LNCAP (cell line): ENCODE data around the gene ACSF2.

Experiments used
- TF ChIP-seq, protein P1 (sequence below): fragments of 450-650 bp; IDR thresholded peaks from 2 replicates; pipeline ENCODE4 v1.5.1; 2017; ENCODE audit warnings: mild to moderate bottlenecking

ACSF2 gene, protein sequence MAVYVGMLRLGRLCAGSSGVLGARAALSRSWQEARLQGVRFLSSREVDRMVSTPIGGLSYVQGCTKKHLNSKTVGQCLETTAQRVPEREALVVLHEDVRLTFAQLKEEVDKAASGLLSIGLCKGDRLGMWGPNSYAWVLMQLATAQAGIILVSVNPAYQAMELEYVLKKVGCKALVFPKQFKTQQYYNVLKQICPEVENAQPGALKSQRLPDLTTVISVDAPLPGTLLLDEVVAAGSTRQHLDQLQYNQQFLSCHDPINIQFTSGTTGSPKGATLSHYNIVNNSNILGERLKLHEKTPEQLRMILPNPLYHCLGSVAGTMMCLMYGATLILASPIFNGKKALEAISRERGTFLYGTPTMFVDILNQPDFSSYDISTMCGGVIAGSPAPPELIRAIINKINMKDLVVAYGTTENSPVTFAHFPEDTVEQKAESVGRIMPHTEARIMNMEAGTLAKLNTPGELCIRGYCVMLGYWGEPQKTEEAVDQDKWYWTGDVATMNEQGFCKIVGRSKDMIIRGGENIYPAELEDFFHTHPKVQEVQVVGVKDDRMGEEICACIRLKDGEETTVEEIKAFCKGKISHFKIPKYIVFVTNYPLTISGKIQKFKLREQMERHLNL

DNA sequence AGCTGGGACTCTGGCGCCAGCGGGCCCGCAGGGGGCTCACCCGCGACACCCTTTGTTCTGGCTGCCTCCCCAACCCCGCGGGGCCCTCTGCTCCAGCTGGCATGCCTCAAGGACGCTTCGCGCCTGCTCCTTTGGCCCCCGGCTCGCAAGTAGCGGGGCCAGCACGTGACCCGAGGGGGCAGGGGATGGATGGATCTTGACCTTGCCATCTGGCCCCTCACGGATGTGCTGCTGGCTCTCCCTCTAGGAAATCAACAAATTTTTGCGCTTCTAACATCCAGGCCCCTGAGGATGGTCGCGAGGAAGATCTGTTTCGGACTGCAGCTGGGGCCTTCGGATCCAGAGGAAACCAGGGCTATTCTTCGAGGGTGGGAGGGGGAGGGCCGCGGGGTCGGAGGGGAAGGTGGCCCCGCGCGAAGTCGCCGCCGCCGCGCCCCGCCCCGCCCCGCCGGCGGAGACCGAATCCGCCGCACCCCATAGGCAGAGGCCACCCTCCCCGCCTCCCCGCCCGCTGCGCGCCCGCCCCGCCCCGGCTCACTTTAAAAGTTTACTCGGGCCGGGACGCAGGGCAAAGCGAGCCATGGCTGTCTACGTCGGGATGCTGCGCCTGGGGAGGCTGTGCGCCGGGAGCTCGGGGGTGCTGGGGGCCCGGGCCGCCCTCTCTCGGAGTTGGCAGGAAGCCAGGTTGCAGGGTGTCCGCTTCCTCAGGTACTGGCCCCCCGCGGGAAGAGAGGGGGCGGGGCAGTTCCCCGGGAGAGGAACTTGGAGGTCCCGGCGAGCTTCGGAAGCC, at the start of gene ACSF2:
TSS of gene ACSF2 (plus strand) at position 537 of the 790 bp plus-strand sequence. CDS start at position 581, 44 bp downstream.
- TF ChIP-seq, protein P1, sequence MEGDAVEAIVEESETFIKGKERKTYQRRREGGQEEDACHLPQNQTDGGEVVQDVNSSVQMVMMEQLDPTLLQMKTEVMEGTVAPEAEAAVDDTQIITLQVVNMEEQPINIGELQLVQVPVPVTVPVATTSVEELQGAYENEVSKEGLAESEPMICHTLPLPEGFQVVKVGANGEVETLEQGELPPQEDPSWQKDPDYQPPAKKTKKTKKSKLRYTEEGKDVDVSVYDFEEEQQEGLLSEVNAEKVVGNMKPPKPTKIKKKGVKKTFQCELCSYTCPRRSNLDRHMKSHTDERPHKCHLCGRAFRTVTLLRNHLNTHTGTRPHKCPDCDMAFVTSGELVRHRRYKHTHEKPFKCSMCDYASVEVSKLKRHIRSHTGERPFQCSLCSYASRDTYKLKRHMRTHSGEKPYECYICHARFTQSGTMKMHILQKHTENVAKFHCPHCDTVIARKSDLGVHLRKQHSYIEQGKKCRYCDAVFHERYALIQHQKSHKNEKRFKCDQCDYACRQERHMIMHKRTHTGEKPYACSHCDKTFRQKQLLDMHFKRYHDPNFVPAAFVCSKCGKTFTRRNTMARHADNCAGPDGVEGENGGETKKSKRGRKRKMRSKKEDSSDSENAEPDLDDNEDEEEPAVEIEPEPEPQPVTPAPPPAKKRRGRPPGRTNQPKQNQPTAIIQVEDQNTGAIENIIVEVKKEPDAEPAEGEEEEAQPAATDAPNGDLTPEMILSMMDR = no peak

DNA sequence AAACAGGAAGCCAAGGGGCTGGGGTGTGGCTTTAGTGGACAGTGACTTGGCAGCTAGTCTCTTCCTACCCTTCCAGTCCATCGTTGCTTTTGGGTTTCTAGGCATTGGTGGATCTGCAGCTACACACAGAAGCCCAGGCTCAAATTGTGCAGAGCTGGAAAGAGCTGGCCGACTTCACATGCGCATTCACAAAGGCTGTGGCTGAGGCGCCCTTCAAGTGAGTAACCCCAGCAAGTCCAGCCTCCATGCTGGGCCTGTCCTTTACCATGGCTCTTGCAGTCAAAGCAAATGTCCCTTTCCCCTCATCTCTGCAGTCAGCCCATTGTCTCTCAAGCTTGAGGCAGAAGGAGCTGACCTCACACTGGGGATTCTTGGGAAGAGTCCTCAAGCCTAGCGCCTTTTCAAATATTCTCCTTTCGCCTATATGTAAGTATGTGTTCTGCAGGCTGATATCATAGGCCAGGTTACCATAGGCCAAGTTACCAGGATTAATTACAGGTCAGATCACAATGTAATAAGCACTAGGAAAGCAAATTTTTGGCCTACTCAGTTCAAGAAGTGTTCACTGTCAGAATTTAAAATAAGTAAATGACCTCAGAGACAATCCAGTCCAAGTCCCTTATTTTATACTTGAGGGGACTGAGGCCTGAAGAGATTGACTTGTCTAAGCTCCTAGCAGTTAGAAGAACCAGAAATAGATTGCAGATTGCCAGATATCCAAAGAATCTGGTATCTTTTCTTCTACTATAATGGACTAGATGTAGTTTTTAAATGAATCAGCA, 46.5 kb upstream of the ACSF2 start:
- TF ChIP-seq, protein P1 = no peak

DNA sequence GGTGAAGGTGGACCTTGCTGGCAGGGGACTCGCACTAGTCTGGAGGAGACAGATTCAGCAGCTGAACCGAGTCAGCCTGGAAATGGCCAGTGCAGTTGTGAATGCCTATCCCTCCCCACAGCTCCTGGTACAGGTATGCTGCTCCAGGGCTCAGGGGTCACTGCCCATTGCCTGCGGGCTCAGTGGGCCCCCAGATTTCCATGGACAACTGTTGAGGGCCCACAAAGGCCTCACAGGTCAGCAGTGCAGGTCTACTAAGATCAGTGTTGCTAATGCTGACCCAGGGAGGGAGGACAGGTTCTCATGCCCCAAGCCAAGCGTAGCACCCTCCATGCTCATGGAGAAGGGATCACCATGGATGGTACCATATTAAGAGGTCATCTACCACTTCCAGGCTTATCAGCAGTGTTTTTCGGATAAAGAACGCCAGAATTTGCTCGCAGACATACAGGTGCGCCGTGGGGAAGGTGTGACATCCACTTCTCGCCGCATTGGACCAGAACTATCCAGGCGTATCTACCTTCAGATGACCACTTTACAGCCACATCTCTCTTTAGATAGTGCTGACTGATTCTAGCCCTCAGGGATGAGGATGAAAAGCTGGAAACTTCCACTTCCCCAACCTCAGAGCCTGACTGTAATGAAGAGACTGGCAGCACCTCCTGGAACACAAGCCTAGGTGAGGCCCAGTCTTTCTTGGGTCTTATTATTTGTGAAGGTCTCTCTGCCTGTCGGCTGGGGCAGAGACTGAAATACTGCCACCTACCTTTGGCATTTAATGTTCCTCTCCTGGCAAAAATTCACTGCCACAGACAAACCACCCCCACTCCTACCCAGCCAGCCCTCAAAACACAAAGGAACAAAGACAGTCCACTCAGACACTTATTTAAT, 45.4 kb upstream of the ACSF2 start:
- TF ChIP-seq, protein P1 = peak; percentile 18; the same call in 1 of the 2 replicates

DNA sequence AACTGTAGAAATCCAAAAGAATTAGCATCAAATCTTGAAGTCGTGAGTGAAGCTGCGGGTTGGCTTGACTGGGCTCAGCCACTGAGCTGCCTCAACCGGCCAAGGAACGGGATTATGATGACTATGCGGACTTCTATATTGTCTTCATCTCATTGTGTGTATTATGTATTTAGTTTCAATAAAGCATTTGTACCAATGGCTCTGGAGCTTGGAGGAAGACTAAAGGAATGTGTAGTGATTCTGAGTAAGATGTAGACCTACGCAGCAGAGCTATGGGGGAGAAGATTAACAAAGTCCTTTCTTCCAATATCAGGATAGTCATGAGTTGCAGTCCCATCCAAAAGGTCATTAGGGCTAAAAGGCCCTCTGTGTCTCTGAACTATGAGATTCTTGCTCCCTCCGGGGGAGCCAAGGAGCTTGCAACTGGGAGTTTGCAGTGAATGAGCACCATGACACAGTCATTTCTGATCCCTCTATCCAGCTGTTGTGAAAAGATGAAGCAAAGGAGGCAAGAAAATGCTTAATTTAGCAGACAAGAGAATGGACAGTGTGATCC, 44.7 kb upstream of the ACSF2 start:
- TF ChIP-seq, protein P1 = no peak

DNA sequence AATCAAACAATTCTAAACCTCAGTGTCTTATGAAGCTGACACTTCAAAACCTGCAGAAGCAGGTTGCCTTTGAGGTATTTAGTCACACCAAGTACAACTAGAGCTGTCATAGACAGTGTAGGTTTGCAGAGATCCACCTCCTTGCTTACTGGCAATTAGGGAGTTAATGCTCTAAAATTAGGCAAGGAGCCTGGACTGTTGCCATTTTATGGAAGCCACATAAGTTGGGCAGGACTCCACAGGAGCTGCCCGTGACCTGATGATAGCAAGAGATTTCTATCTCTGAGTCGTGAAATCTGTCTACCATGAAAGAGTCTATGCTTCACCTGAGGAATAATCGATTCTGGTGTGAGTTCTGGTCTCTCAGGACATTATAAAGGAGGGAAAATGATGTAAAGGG, 44.1 kb upstream of the ACSF2 start:
- TF ChIP-seq, protein P1 = no peak

DNA sequence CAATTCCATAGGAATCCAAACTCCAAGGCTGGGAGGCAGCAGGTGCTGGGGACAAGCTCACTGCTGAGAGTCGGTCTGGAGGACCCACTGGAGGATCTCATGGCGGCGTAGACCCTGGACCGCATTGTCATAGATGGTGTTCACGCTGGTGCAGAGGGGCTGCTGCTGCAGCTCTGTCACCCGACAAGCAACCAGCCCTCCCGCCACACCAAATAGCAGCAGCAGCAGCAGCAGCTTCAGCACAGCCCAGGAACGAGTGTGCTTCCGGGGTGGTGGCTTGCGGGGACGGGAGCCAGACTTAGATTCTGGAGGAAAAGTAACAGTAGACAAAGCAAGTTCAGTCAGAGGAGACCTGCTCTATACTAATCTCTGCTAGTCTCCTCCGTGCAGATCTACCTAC, 43.1 kb upstream of the ACSF2 start:
- TF ChIP-seq, protein P1 = no peak
